Measurements from ENCODE around the gene HOMER3.
A peak's percentile ranks its signal among the peaks of the same experiment; 100 is the strongest.
"Not testable (repeated sequence)": the region's sequence is repeated elsewhere in the genome, so short reads cannot be mapped to it uniquely, and the experiment has no call there.

Gene HOMER3

DNA sequence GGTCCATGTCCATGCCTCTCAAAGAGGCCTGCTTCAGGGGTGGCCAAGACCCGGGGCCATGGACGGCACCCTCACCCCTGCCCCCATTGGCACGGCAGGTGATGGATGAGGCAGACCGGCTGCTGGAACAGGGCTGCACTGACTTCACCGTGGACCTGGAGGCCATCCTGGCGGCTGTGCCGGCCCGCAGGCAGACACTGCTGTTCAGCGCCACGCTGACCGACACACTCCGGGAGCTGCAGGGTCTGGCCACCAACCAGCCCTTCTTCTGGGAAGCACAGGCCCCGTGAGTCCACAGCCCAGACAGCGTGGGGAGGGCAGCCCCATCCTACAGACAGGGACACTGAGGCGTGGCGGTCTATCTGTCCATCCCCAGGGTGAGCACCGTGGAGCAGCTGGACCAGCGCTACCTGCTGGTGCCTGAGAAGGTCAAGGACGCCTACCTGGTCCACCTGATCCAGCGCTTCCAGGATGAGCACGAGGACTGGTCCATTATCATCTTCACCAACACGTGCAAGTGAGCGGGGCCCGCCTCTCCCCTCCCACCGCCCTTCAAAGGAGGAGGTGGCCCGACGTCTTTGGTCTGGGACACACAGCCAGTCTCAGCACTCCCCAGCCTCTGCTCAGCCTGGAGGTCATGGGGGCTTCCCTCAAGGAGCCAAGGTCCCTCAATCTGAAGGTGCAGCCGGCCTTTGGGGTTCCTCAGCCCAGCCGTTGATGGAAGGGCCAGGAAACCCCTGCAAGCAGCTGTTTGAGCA lies 18.6 kb downstream of the HOMER3 start:
- no peak for DNase-seq

DNA sequence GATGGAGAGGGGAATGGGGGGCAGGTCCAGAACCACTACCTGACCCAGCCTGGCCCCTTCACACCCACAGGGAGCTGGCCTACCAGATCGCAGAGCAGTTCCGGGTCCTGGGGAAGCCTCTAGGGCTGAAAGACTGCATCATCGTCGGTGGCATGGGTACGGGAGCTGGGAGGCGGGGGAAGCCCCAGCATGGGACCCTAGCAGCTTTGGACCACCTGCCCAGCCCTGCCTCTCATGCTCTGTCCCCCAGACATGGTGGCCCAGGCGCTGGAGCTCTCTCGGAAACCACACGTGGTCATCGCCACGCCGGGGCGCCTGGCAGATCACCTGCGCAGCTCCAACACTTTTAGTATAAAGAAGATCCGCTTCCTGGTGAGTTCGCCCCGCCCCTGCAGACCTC lies 19.4 kb downstream of the HOMER3 start:
- no peak for DNase-seq

DNA sequence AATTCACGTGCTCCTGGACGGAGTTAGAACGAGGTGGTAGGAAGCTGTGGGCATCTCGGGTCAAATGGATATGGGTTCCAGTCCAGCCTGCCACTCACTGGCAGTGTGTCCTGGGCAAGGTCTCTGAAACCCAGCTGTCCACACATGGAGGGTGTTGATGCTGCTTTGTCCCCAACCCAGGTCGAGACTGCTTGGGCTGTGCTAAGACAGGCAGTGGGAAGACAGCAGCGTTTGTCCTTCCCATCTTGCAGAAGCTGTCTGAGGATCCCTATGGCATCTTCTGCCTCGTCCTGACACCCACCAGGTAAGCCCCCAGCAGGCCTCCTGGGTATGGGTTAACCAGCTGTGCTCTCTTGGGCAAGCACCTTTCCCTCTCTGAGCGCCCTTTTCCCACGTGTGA lies 20.6 kb downstream of the HOMER3 start:
- no peak for DNase-seq

DNA sequence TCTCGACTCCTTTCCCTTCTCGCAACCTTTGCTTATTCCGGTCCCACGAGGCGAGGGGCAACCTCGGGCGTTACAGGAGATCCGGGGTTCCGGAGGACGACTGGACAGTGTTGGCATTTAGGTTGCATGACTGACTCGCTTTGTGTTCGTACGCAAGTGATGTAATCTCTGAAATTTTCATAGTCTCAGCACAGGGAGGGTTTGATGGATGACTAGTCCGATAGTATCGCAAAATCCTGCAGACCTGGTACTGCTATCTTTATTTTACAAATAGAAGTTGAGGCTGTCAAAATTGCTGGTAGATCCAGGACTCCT lies 21.2 kb downstream of the HOMER3 start:
- no peak for DNase-seq

DNA sequence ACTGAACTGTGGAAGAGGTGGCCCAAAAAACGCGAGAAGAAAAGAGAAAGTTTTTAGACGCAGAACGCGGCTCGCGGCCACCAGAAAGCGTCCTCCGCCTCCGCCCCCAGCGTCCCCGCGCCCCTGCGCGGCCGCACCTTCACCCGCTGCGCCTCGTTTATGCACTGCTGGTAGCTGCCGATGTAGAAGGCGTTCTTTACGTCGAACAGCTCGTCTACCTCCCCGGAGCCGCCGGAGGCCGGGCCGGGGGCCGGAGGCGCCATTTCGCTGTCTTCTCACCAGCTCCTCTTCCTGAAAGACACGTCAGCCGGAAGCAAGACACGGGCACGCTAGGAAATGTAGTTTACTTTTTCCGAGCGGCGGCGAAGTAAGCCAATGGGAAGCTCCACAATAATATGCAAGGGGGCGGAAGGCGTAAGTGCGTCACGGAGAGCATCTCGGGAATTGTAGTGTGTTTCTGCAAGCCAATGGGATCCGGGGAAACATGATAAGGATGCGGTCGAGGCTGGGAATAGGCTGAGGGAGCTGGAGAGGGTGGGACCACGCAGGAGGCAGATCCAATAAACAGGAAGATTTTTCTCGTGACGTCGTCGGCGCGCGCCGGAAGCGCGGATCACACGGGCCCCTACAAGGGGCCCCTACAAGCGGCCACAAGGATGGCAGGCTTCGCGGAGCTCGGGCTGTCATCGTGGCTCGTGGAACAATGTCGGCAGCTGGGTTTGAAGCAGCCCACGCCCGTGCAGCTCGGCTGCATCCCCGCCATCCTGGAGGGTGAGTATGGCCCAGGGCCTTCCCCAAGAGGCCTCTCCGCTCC lies 21.7 kb downstream of the HOMER3 start, which contains the start of the genes COPE and DDX49:
TSS of gene COPE (minus strand) at position 302 of the 814 bp plus-strand sequence. CDS start at position 263, 39 bp downstream.
TSS of gene DDX49 (plus strand) at position 630 of the 814 bp plus-strand sequence. CDS start at position 657, 27 bp downstream.
- peak; percentile 97 for DNase-seq

DNA sequence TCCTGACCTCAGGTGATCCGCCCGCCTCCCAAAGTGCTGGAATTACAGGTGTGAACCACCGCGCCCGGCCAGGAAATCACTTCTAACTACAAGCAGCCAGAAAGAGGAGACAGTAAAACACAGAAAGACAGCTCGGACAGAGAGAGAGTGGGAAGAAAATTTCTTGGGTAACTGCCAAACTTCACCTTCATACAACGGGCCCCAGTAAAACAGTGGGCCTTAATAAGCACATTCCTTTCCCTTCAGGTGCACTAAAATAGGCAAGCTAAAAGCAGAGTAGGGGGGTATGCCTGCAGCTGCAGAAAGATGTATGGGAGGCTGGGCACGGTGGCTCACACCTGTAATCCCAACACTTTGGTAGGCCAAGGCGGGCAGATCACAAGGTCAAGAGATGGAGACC lies 23.4 kb downstream of the HOMER3 start:
- DNase-seq, result not testable (repeated sequence)

DNA sequence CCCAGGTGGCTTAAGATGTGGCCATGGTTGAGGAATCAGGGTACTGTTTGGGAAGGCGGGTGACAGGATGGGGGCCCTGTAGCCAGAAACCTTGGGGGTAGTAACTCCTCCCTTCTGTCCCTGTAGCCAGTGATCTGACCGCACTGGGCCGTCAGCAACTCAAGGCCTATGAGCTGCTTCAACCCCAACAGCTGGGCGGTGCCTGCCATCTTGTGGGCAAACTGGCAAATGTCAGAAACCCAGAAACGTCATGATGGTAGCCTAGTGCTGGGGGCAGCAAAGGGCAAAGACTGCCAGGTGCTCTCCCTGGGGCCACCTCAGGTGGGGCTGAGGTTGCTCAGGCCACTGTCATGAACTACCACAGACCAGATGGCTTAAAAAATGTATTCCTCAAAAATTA lies 25.4 kb downstream of the HOMER3 start:
- DNase-seq, result no peak

GRCh38 chr19:18913466-18913865 lies 27.6 kb downstream of the HOMER3 start:
- no peak for DNase-seq

- DNase-seq, result no peak
Measured at GRCh38 chr19:18912933-18913332, 28.1 kb downstream of the HOMER3 start.

- no peak for DNase-seq
Measured at GRCh38 chr19:18910801-18911436, 30.1 kb downstream of the HOMER3 start.

DNA sequence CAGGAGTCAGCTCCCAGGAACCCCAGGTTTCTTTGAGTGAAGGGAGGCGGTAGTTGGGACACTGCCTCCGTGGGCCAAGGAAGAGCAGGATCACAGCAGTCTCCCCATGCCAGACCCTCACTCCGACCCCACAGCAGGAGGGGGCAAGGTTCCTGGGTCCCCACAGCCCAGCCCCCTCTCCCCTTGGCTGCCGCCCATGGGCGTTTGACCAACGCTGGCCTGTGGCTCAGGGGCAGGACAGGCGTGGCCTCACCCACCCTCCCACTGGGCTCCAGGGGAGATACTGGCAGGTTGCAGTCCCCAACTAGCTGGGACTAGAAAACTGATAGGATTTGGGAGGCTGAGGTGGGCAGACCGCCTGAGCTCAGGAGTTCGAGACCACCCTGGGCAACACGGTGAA lies 31.0 kb downstream of the HOMER3 start:
- DNase-seq, result no peak

DNA sequence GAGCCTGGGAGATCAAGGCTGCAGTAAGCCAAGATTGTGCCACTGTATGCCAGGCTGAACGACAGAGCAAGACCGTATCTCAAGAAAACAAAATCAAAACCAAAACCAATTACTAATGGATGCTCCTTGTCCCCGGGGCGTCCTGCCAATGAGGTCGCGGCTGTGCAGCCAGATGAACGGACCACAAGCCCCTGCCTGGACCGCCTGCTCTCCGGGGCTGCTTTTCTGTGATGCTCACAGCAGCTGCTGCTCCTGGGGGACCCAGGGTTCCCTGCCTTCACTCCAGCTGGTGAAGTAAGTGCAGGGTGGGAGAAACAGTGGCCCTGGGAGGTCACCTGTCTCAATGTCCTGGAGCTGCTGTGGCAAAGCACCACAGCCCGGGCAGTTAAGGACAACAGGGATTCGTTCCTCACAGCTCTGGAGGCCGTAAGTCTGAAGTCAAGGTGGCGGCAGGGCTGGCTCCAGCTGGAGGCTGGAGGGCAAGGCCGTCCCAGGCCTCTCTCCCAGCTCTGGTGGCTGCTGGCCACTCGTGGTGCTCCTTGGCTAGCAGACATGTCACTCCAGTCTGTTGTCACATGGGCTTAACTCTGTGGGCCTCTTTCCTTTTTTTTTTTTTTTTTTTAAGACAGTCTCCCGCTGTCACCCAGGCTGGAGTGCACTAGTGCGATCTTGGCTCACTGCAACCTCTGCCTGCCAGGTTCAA lies 31.9 kb downstream of the HOMER3 start:
- DNase-seq, result no peak

DNA sequence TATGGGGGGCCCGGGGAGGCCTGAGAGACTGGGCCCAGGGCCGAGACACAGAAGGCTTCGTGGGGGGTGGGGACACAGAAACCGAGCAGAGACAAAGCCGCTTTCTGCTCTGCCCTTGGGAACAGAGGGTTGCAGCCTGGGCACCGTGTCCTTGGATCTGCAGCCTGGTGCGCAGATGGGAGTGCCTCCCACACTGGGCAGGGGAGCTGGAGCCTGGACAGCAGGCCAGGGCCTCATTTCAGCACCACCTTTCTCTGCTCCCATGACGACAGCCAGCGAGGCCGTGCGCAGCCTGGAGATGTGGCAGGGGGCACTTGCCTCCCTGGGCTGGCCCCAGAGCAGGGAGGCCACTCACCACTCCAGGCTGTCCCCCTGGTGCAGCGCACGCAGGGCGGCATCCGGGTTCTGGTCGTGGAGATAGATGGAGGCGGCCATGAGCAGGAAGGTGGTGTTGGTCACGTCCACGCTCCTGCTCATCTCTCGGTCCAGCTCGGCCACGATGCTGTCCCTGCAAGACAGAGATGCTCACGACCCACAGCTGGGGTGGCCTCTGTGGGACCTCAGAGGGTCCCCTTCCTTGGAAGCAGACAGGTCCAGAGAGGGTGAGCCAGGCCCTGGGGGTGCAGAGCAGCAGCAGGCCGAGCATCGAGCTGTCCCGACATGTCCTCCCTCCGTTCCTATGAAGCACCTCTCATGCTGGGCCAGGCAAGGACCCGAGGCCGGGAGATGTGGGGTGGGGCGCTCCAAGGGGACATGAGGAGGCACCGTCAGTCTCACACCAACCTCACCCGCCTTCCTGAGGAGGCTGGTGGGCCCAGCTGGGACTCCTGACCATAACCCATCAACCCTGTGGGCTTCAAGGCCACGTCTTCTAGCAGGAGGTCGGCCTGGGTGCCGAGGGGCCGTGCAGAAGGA lies 34.2 kb downstream of the HOMER3 start:
- no peak for DNase-seq

- no peak for DNase-seq
Measured at GRCh38 chr19:18905513-18906236, 35.3 kb downstream of the HOMER3 start.

GRCh38 chr19:18905058-18905456 lies 36.0 kb downstream of the HOMER3 start:
- no peak for DNase-seq

DNA sequence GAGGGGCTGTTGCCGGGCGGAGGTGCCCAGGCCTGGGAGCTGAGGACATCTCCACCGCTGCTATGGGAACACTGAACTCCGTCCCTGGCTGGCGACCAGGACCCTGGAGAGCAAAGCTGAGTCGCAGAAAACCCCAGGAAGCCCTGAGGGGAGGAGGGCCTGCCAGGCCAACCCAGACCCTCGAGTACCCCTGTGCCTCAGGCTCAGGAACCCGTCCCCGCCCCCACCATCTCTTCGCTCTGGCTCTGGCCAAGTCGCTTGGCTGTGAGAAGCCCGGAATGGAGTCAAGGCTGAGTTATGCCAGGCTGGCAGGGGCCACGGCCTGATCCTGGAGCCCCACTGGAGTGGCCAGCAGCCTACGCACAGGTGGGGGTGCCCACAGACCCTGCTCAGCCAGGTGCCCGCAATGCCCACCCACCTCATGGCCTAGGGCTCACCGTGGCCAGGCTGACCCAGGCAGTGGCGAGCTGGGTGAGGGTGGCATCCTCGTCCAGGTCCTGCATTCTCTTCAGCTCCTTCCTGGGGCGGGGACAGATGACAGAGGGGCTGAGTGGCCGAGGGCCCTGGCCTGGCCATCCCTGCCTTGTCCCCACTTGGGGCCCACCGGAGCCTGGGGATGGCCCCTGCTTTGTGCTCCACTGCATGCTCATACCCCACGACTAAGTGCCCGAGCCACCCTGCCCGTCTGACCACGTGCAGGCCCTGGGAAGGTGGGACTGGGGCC lies 36.5 kb downstream of the HOMER3 start:
- no peak for DNase-seq

GRCh38 chr19:18903156-18904037 lies 37.6 kb downstream of the HOMER3 start:
- no peak for DNase-seq

DNA sequence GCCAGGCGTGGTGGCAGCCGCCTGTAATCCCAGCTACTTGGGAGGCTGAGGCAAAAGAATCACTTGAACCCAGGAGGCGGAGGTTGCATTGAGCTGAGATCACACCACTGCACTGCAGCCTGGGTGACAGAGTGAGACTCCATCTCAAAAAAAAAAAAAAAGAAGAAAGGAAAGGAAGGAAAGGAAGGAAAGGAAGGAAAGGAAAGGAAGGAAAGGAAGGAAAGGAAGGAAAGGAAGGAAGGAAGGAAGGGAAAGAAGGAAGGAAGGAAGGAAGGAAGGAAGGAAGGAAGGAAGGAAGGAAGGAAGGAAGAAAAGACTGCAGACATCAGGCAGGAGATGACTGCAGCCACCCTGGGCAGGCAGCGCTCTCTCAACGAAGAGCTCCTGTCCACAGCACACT lies 38.5 kb downstream of the HOMER3 start:
- not testable (repeated sequence) for DNase-seq

- DNase-seq, result no peak
Measured at GRCh38 chr19:18901491-18901890, 39.5 kb downstream of the HOMER3 start.
